Measurements from ENCODE around the gene C4orf51.

- no peak for TF ChIP-seq CTCF (IDR thresholded peaks at IDR 0.05)
- no peak for TF ChIP-seq POLR2A (IDR thresholded peaks at IDR 0.05)
- TF ChIP-seq EP300 (IDR thresholded peaks at IDR 0.05): no peak
- no peak for TF ChIP-seq POLR2AphosphoS5 (IDR thresholded peaks at IDR 0.05)
Measured at GRCh38 chr4:145681956-145682355, 2.0 kb downstream of the C4orf51 start.
